Brain pericyte (primary cell): ENCODE results near the gene SETBP1.

Experiments used
- DNase-seq: peaks from one replicate; pipeline ENCODE4 v3.0.0-alpha.2; 2012; ENCODE audit warnings: low read depth, low spot score

SETBP1 gene

GRCh38 chr18:44841221-44841620 lies 160.5 kb downstream of the SETBP1 start:
- DNase-seq = no peak

GRCh38 chr18:44841752-44842587 lies 161.3 kb downstream of the SETBP1 start:
- DNase-seq = no peak

DNA sequence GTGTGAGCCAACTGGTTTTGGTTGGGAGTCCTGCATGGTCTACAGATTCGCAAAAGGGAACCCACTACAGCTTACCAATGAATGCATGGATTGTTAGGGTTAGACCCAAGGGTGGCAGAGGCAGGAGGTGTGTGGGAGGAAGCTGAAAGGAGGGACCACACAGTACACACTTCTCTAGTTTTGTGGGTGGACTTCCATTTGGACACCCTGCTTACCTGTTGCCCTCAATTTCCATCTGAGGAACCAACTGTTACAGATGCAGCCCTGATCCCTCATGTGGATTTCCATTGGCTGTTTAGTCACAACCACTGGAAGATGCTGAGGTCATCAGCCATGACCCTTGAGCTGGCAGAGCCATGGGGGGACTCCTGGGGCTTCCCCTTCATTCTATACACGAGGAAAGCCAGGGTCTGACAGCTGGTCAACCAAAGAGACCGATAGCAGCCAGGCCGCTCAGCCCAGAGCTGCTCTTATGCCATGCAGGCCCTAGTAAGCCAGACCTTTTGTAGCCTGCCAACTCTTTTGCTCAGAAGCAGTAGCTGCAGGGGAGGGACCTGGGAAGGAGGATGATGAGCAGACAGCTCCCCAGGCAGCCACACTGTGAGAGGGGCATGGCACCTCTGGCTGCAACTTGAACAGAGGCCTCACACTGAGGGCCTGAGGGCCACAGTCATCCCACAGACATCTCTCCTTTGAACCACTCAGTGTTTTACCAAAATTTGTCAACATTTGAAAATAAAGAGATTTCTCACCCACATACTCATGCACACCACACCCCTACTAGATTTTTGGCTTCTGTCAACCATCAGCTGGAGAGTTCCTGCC lies 162.1 kb downstream of the SETBP1 start:
- DNase-seq = no peak

GRCh38 chr18:44844486-44844885 lies 163.8 kb downstream of the SETBP1 start:
- no peak for DNase-seq

GRCh38 chr18:44846450-44846849 lies 165.8 kb downstream of the SETBP1 start:
- DNase-seq = no peak

- DNase-seq = no peak
Measured at GRCh38 chr18:44848644-44849335, 168.1 kb downstream of the SETBP1 start.

GRCh38 chr18:44849361-44849760 lies 168.7 kb downstream of the SETBP1 start:
- DNase-seq = no peak

DNA sequence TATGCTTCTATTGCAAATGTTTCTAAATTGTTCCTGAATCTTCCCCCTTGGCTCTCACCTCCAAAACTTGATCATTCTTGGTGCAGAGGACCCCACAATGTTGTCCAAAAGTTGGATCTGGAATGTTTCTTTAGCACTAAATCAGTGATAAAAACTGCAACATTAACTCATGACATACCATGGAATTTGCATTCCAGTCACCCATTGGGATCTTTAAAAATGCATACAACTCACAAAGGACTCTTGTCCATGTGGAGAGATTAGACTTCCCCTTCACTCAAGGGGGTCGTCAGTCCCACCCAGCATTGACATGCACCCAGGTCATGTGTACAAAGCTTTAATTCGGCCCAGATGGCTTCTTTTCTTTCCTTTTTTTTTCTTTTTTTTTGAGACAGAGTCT lies 169.3 kb downstream of the SETBP1 start:
- no peak for DNase-seq

- DNase-seq = no peak
Measured at GRCh38 chr18:44851856-44852621, 171.4 kb downstream of the SETBP1 start.

DNA sequence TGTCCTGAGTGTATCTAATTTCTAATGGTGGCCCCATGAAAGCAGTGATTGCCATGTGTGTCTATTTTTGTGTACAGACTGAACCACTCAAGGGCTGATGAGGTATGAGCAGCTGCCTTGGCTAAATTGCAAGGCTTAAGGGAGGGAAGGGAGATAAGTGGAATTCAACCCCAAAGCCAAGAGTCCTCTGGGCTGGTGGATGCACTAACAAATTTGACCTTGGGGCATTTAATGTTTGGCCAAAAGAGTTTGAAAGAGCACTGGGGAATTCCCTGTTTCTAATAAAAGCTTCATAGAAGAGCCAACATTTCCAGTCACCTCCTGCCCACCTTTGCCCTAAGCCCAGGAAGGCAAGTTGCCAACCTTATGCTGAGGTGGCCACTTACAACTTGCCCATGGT lies 172.1 kb downstream of the SETBP1 start:
- DNase-seq = no peak

- no peak for DNase-seq
Measured at GRCh38 chr18:44853430-44853829, 172.7 kb downstream of the SETBP1 start.

DNA sequence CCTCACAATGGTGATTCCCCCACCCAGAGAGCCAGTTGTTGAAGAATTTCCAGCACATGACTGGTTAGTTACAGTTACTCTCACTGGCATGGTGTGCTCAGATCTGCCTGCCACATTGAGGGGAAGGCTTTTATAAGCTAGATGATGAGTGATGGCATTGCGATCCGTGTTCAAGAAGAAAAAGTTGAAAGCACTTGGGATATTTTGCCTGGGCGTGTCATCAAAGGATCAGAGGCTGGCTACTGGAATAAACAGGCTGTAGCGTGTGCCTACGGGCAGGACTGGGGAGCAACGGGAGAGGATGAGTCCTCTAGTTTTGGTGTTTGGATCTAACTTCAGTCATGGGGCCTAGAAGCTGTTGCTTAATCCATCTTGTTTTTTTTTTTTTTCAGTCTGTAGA lies 175.0 kb downstream of the SETBP1 start:
- no peak for DNase-seq

- no peak for DNase-seq
Measured at GRCh38 chr18:44856157-44856556, 175.5 kb downstream of the SETBP1 start.

GRCh38 chr18:44857081-44857480 lies 176.4 kb downstream of the SETBP1 start:
- no peak for DNase-seq

DNA sequence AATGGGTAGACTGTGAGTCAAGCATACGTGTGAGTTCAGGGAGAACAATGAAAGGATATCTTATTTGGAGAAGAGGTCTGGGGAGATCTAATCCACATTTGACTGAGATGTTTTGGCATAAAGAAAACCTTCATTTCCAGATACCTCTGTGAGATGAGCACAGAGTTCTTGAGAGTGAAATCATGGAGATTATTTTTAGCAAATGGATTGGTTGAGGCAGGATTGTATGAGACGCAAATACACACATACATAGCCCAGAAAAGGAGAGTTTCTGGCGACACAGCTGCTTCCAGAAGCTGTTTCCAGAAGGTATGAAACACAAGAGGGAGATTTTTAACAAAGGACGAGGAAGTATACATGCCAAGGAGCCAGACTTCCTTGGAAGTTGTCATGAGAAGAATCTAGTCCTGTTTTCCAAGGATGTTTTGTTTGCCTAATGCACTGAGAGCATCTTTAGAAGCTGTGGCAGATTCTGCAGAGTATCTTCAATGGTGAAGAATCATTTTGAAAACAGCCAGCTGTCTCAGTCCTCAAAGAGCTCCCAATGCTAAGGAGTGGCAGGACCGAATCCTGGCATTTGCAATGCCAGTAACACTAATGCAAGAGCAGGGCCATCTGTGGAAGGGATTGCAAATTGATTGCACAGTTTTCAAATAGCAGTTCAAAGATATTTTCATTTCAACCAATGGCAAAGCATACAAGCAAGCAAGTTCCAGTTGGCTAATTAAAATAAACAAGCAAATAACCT lies 177.2 kb downstream of the SETBP1 start:
- DNase-seq = no peak

- no peak for DNase-seq
Measured at GRCh38 chr18:44859263-44859662, 178.6 kb downstream of the SETBP1 start.

- DNase-seq = no peak
Measured at GRCh38 chr18:44859751-44860439, 179.2 kb downstream of the SETBP1 start.

DNA sequence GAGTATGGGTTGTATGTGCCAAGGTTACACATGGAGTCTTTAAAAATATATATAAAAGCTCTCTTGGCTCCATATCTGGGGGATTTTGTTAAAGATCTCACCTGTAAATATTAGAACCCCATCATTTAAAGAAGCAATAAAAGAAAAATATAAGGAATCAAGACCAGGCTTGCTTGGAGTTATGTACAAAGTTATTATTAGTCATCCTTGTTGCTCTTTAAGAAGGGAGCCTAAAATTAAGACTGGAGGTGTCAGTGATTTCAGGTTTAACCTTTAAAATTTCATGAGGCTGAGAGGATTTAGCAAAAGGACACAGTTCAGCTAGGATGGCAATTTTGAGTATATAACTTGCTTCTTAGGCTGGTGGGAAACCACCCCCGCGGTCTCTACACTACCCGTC lies 181.4 kb downstream of the SETBP1 start:
- DNase-seq = no peak

DNA sequence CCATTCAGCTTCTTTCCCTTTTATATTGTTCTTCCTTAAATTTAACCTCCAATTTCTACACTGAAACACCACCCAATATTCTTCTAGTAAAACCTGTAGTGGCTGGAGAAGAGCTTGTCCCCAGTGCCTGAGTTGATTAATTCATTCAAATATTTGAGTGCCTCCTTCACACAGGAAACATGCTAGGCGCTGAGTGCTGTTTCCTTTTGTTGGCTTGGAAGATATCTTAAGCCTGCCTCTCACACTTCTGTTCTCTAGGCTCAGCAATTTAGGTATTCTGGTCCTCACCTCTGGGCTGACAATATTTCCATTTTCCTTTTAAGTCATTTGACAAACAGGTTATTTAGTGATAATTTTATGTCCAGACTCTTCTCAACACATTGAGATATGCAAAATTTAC lies 185.4 kb downstream of the SETBP1 start:
- no peak for DNase-seq

GRCh38 chr18:44869533-44869932 lies 188.8 kb downstream of the SETBP1 start:
- DNase-seq = no peak
